Measurements from ENCODE around the gene STRIP1. TPM values are rescaled to one million over a fixed set of nuclear protein-coding genes. Genes with fewer than 3 reads are reported as not detected.
A peak's percentile ranks its signal among the peaks of the same experiment; 100 is the strongest.

Gene STRIP1
- total and polyA plus RNA-seq, 8 donors, result 32.7 to 59.7 (median 52.3) TPM

GRCh38 chr1:110008971-110009565 is 25.4 kb upstream of the STRIP1 start:
- no peak for TF ChIP-seq CTCF (IDR thresholded peaks at IDR 0.05)

GRCh38 chr1:110011527-110012041 is 22.8 kb upstream of the STRIP1 start:
- peaks cover 0 to 14% of the 10 kb centered on the region in 2 donors for H3K4me1 ChIP-seq
- no peaks in the 10 kb centered on the region for H3K27me3 ChIP-seq
- no peaks in the 10 kb centered on the region for H3K9me3 ChIP-seq
- peaks cover 0 to 80% of the 10 kb centered on the region in 2 donors for H3K36me3 ChIP-seq
- ATAC-seq (peak; percentile 92), DNase-seq (peak in 1 of 4 donors; percentile 35)
- H3K27ac ChIP-seq, result no peak overlapping the region
- no peak overlapping the region for H3K4me3 ChIP-seq
- TF ChIP-seq CTCF (IDR thresholded peaks at IDR 0.05), result peak; percentile 22 to 29
- intact Hi-C loops (cut with DNase I), result no loop called here

More at GRCh38 chr1:110008971-110009565, 25.4 kb upstream of the STRIP1 start:
- Histone ChIP-seq H3K27ac (no peak overlapping the region), H3K36me3 (peaks cover 0 to 54% of the 10 kb centered on the region in 2 donors), H3K4me3 (no peak overlapping the region), H3K4me1 (peaks cover 6 to 30% of the 10 kb centered on the region in 2 donors), H3K27me3 (no peaks in the 10 kb centered on the region), H3K9me3 (no peaks in the 10 kb centered on the region)
- no peak for ATAC-seq
- intact Hi-C loops (cut with DNase I), result no loop called here
- no peak for DNase-seq

GRCh38 chr1:110012100-110012780 is 22.2 kb upstream of the STRIP1 start:
- no peak for TF ChIP-seq CTCF (IDR thresholded peaks at IDR 0.05)
- ATAC-seq, result no peak
- peaks cover 5 to 86% of the 10 kb centered on the region in 2 donors for H3K36me3 ChIP-seq

GRCh38 chr1:110017792-110018191 is 16.6 kb upstream of the STRIP1 start:
- intact Hi-C loops (cut with DNase I), result no loop called here

More at GRCh38 chr1:110012100-110012780, 22.2 kb upstream of the STRIP1 start:
- Histone ChIP-seq H3K4me3 (no peak overlapping the region), H3K4me1 (peaks cover 0 to 11% of the 10 kb centered on the region in 2 donors), H3K27ac (no peak overlapping the region), H3K9me3 (no peaks in the 10 kb centered on the region), H3K27me3 (no peaks in the 10 kb centered on the region)
- intact Hi-C loops (cut with DNase I), result no loop called here
- no peak for DNase-seq

More at GRCh38 chr1:110017792-110018191, 16.6 kb upstream of the STRIP1 start:
- no peaks in the 10 kb centered on the region for H3K9me3 ChIP-seq
- no peak overlapping the region for H3K4me3 ChIP-seq
- no peaks in the 10 kb centered on the region for H3K27me3 ChIP-seq
- no peak for TF ChIP-seq CTCF (IDR thresholded peaks at IDR 0.05)
- DNase-seq (no peak), ATAC-seq (peak; percentile 55)
- no peaks in the 10 kb centered on the region for H3K4me1 ChIP-seq
- peaks cover 5 to 100% of the 10 kb centered on the region in 2 donors for H3K36me3 ChIP-seq
- no peak overlapping the region for H3K27ac ChIP-seq

Measured in left lung (tissue), 10 donors.